Activated T-cell treated with anti-CD3 and anti-CD28 coated beads for 1 hour (primary cell): ENCODE data around the gene COBLL1.

Experiments used
- DNase-seq: peaks from one replicate; pipeline ENCODE4 v3.0.0-alpha.2; 2020; ENCODE audit warnings: low read depth

Gene COBLL1

DNA sequence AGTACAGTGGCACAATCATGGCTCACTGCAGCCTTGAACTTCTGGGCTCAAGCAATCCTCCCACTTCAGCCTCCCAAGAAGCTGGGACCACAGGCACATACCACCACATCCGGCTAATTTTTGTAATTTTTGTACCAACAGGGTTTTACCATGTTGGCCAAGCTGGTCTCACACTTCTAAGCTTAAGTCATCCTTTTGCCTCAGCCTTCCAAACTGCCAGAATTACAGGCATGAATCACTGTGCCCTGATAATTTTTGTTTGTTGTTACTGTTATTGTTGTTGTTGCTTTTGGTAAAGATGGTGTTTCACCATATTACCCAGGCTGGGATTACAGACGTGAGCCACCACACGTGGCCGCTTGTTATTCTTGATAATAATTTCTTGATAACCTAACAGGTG, 10.5 kb upstream of the COBLL1 start:
- no peak for DNase-seq

DNA sequence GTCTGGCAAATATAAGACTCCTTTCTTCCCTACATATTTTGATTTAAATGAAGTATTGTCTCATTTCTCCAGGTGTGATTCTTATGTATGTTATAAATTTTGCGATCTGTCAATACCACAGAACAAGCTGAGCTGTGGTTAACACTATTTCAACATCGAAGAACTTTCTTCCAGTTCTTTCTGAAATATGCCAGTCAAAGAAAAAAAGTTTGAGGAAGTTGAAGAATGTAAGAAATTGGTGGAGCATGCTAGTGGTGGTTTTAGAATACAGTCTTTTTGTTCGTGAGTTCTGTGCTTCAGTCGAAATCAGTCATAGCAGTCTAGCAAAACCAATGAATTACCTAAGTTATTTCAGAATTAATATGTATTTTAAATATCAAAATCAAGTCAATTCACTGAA, 8.6 kb upstream of the COBLL1 start:
- no peak for DNase-seq

DNA sequence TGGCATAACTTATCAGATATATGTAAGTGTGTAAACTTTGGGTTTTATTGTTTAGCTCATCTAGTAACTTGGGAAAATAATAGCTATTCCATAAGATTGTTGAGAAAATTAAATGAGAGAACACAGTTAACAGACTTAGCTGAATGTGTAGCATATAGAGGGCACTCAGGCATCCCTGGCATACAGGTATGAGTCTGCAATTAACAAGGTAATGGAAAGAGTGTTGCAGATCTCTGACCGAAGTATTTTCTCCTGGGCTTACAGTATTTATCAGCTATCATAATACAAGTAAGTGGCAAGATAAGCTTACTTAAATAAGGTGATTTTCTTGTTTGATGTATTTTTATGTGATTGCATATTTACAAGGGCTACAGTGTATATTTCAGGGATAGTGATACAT, 7.9 kb upstream of the COBLL1 start:
- DNase-seq = no peak

DNA sequence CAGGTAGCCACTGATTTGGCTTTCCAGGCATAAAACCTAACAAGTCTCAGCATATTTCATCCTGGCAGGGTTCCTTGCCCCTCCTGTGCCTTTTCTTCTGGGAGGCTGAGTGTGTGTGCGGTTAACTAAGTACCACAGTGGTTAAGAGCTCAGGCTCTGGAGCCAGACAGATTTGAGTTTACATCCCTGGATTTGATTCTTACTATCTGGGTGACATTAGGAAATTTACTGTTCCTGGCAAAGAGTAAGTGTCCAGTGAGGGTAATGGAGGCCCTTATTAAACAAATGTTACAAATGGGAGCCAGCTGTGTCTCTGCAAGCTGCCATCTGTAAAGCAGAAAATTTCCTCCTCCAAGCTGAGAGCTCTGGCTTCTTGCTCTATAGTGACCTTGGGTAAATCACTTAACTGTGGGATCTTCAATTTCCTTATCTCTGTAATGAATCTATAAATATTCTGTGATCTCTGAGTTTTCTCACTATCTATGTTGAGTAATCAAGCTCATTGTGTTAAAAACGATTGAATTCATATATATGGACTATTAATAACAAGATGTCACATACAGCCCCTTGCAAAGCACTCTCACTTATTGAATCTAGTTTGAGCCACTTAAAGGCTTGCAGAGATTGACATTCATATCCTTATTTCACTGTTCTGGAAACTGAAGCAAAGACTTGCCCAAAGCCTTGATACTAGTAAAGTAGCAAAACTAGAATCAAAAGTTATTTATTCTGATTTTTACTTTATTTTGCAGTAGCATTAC, 6.5 kb upstream of the COBLL1 start:
- DNase-seq = no peak

DNA sequence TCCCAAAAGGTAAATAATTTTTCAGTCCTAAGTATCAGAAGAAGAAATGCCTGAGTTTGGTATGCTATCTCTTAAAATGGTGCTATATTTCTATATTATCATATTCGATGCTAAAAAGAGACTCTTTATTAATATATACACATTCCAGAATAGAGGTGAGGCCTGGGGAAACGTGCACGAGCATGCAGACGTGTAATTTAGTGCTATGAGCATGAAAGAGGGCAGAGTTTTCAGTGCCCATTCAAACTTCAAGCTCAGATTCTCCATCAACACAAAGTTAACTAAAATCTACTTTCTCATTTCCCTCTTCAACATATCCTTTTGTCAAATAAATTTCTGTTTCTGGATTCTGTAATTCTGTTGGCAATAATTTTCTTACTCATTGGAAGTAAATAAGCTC, 5.7 kb upstream of the COBLL1 start:
- DNase-seq = no peak

DNA sequence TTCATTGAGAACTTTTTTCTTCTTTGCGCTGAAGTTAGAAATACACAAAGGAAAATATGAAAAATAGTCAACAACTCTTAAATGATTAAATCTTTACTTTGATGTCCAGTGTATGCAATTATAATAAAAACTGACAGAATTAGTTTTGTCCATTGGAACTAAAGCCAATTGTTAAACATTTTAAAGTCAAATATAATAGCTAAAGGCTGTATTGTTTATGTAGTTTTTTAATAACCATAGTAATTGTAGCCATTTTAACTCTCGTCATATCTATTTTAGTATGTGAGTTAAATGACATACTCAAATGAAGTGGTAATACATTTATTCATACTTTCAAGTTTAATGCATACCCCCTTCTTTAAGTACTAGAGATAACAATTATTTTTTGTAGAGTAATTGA, 4.7 kb upstream of the COBLL1 start:
- no peak for DNase-seq

DNA sequence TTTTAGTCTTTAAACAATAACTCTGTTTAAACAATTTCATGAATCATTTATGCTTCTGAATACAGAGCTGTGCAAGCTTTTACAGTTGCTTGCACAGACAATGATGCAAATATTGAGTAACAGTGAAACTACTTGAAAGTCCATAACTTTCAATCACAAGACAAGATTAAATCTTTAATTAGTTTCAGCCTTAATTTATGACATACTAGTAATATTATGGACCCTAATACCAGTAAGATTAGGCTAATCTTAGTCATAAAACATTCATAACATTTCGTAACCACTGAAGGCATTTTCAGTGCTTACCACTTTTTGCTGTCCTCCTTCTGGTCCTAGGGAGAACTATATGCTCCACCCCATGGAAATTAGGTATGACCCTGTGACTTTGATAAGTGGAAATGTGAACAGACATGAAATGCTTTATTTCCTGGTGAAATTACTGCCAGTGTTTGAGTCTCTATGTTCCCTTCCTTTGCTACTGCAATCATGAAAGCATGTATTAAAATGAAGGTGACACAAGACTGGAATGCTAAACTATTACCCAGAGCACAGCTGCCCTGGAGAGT, 1.8 kb upstream of the COBLL1 start:
- DNase-seq = no peak

DNA sequence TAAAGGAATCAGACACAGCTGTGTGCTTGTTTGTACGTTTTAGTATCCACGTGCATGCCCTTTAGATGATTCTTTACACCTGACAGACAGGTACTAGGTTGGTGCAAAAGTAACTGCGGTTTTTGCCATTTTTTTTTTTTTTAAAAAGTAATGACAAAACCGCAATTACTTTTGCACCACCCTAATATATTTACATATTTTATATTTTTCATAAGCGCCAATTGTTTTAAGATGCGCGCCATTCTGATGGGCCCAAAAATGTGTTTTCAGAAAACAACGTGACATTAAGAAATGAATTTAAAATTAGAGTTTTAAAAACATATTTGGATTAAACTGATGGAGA, 972 bp upstream of the COBLL1 start:
- no peak for DNase-seq

DNA sequence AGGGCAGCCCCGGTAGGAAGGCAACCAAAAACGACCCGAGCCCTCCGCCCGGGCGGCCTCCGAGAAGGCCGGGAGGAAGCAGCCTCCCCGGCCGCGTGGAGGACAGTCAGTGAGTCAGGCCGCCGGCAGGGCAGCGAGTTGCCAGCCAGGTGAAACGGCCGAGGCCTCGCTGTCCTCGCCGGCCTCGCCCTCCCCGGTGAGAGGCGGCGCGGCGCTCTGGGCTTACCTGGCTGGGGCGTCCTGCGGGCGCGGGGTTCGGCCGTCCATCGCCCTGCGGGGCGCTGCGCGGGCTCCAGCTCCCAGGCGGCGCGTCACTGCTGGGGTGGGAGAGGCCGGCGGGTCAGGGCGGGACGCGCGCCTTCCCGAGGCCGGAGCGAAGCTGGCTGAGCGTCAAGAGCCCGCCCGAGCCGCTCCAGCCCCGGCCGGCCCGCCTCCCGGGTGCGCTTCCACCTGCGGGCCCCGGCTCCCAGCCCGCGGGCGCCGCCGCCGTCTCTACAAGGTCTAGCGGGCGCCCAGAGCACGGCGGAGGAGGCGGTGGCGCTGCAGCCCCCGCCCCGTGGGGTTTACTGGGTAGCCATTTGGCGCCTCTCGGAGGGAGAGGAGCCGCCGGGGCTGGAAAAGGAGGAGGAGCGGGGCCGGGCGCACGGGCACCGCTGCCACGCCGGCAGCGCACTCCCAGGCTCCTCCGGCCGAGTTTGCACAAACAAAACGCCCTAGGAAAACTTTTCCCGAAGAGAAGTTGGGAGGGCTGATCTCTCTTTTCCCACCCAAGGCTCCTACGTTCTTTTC, 499 bp downstream of the COBLL1 start:
- DNase-seq = no peak

DNA sequence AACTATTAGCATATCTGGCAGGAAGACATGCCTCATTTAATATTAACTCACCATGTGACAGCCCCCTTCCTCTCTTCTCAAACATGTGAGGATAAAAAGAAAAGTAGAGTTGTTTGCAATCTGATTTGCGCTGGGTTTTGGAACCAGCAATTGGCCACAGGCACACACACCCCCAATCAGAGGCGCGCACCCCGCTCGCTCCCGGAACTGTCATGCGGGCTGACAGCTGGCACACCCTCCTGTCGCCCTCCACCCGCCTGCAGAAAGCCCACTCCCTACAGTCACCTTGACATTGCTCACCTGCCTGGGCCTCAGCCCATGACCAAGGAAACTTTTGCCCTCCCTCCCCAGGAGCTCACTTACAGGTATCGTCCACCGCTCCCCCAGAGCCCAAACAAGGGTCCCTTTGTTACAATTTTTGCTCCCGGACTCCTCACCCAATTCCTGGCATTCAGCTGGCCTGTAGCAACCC, 1.1 kb downstream of the COBLL1 start:
- no peak for DNase-seq

DNA sequence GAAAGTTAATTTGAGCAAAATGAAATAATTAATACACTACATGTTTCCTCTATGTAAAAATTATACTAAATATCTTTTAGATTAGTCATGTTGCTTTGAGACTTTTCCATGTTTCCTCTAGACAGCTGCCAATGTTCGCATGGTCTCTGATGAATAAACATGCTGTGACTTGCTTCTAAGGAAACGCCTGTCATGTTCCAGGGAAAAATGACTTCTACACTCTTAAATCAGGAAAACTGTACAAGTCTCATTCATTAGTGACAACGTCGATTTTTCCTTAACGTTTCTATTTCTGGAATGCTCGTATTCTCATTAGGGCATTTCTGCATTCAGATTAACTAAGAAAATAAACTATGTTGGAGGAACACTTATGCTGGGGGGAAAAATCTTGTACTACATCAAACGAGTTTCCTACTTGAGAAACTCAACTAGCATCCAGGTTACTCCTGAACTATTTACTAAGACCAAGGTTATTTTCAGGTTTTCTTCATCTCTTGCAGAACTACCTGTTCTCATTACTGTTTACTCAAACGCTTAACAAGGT, 1.6 kb downstream of the COBLL1 start:
- DNase-seq = no peak

DNA sequence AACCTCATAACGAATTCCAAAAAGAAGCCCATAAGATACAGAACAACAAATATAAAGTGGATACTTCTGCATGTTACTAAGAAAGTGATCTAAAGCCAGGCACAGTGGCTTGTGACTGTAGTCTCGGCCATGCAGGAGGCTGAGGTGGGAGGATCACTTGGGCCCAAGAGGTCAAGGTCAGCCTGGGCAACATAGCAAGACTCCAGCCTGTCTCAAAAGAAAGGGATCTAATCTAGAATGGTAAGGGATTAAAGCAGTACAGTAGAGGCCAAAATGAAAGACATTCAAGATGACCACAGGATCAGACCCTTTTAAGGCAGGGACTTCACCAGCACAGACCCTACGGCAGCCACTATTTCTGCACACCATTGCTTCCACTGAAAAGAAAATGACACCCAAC, 3.8 kb downstream of the COBLL1 start:
- DNase-seq = no peak

DNA sequence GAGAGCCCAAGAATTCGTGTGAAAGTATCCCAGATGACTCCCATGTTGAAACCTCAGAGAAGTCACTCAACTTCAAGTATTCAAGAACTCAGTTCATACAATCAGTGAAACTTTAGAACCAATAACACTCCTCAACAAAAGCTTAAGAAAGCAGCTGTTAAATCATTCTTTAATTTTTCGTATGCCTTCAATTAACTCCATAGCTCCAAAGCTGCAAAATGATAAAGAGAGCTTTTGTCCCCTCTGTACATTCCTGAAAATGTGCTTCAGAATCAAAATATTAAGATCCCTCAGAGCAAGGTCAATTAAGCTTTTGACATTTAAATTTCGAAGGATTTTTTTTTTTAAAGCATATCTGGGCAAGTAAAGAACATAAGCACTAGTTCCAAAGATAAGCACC, 4.7 kb downstream of the COBLL1 start:
- DNase-seq = no peak

DNA sequence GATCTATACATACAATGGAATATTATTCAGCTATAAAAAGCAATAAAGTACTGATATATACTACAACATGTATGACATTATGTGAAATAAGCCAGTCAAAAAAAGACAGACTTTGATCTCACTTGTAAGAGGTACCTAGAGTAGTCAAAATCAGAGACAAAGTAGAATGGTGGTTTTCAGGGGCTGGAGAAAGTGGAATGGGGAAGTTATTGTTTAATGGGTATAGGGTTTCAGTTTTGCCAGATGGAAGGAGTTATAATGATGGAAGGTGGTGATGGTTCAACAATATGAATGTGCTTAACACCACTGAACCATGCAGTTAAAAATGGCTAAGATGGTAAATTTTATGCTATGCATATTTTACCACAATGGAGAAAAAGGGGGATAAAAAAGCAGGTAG, 6.3 kb downstream of the COBLL1 start:
- no peak for DNase-seq

DNA sequence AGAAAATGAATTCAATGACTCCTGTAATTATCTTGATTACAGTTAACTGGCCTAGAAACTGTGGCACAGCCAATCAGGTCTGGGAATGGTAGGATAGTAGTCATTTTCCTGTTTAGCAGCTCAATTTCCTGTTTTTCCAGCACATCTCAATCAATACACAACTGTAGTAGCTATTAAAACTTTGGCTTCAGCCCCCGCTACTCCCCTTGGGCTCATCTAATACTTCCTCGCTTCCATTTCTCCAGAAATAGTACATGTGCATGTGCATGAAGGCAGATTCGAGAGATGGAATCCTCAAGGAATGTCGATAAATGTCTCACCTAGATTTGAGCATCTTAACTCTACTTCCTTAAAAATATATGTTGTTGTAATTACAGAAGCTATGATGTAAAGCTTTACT, 9.7 kb downstream of the COBLL1 start:
- no peak for DNase-seq

DNA sequence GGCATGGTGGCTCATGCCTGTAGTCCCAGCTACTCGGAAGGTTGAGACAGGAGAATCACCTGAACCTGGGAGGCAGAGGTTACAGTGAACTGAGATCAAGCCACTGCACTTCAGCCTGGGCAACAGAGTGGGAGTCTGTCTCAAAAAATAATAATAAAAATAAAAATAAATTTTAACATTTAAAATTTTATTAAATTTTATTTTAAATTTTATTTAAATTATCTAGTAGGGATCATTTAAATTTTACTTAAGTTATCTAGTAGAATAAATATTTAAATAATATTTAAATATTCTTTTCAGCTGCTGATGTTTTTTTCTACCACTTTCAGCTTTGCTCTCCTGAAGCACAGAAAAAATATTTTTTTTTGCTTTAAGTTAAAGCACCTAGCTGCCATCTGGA, 10.4 kb downstream of the COBLL1 start:
- no peak for DNase-seq

DNA sequence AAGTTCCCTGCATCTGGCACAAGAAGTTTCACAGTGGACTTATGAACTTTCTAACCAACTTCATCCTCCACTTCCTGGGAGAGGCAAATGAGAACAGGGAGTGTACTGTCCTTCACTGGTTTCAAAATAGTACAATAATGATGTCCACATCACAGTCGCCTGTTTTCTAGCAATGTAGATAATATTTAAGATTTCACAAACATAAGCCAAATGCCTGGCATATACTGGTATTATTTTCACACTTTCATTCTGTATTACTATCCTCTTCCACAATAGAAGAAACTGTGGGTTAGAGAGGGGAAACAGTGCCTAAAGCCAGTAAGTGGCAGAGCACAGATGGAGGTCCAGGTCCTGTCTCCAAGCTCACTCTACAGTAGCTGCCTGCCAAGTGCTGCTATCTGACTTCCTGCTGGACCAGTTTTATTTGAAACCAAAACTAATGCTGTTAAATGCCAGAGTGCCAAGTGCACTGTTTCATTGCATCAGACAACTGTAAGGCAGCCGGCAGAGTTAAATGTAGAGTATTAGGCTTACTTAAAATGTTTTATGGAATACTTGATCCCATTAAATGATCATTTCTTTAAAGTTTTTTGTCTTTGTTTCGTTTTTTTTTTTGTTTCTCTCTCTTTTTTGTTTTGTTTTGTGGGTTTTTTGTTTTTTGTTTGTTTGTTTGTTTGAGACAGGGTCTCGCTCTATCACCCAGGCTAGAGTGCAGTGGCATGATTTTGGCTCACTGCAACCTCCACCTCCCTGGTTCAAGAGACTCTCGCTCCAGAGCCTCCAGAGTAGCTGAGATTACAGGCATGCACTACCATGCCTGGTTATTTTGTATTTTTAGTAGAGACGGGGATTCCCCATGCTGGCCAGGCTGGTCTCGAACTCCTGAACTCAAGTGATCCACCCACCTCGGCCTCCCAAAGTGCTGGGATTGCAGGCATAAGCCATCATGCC, 15.1 kb downstream of the COBLL1 start:
- no peak for DNase-seq

DNA sequence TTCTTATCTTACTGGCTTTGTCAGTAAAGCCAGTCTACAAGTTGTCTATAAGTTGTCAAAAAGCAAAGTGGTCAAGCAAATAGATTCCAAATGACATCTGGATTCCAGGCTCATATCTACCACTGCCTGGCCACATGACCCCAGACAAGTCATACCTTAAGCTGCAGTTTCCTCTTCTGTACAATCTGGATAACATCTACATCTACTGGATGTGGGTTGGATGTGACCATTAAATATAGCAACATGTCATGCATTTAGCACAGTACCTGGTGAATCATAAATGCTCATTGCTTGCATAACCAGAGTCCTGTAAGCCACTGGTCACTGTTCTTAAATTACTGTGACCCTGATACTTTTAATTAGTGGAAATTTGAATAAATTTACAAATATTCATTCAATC, 16.8 kb downstream of the COBLL1 start:
- DNase-seq = no peak

DNA sequence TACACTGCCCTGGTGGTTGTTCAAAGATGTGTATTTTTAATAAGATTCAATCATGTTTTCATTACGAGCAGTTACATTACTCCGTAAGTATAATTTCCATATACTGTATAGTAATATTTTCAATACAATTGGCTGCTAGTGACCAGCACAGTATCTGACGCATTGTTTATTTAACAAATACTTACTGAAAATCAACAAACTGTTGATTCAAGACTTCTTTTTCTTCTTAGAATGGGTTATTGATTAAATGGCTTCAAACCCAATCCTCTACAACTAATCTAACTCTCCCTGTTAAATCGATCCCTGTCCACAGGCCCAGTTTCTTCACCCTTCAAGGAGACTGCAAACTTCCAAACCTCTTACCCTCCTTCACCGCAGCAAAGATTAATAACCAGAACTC, 18.5 kb downstream of the COBLL1 start:
- no peak for DNase-seq

DNA sequence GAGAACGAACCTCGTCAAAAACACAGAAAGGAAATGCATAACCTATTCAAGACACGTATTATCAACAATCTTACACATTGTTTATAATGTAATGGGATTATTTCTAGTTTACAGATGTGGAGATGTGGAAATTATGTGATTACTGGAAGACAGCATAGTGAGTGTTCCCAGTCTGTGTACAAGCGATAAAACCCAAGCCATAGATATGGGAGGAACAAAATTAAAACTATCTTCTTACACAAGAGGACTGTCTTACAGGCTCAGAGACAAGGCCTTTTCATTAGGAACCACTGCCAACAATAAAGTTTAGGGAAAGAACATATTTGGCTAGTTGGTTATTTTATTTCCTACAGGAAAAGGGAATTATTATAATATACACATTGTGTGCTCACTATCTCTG, 20.3 kb downstream of the COBLL1 start:
- DNase-seq = no peak

DNA sequence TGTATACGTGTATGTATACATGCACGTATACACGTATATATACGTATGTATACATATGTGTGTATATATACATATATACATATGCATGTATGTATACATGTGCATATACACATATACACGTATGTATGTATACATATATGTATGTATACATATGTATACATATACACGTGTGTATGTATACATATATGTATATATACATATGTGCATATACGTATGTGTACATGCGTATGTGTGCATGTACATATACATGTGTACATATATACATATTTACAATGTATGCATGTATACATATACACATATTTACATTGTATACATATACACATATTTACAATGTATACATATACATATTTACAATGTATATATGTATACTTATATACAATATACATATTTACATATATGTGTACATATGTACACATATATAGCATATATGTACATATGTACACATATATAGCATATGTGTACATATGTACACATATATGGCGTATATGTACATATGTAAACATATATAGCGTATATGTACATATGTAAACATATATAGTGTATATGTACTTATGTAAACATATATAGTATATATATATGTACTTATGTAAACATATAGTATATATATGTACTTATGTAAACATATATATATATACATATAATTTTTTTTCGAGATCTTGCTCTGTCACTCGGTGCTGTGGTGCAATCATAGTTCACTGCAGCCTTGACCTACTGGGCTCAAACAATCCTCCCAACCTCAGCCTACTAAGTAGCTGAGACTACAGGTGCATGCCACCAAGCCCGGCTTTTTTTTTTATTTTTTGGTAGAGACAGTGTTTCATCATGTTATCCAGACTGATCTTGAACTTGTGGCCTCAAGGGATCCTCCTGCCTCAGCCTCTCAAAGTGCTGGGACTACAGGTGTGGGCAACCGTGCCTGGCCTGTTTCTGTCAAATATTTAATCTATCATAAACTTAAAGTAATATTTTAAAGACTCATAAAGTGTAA, 23.2 kb downstream of the COBLL1 start:
- DNase-seq = no peak
